Naive B cell (primary cell): ENCODE results near the gene RNF180. TPM values are rescaled to one million over a fixed set of nuclear protein-coding genes. Genes with fewer than 3 reads are reported as not detected.

Experiments used
- ATAC-seq, 2 donors: fragments of 150-1000 bp; cut with Tn5 transposase; 2 replicates each; pipeline ENCODE4 v1.10.0; 2021; ENCODE audit warnings: low read depth in 2 of 2, mild to moderate bottlenecking in 2 of 2, moderate library complexity in 2 of 2
- DNase-seq: peaks from one replicate; pipeline ENCODE4 v3.0.0; 2022
- H3K27ac Mint-ChIP-seq, 6 donors: one replicate each; pipeline ENCODE4 v1.8.0; 2020 to 2022; ENCODE audit warnings: mild to moderate bottlenecking in 6 of 6, mixed read lengths in 6 of 6, moderate library complexity in 5 of 6, inconsistent platforms in 2 of 6
- H3K27me3 Mint-ChIP-seq, 3 donors: one replicate each; pipeline ENCODE4 v1.8.0; 2021 to 2022; ENCODE audit warnings: mixed read lengths in 3 of 3, mild to moderate bottlenecking in 1 of 3
- H3K36me3 Mint-ChIP-seq, 2 donors: one replicate each; pipeline ENCODE4 v1.8.0; 2020 to 2022; ENCODE audit warnings: mixed read lengths in 2 of 2, inconsistent platforms in 1 of 2, mild to moderate bottlenecking in 1 of 2
- H3K4me1 Mint-ChIP-seq, 3 donors: one replicate each; pipeline ENCODE4 v1.8.0; 2020 to 2022; ENCODE audit warnings: mixed read lengths in 3 of 3, inconsistent platforms in 1 of 3, mild to moderate bottlenecking in 1 of 3, moderate library complexity in 1 of 3
- H3K4me3 Mint-ChIP-seq, 8 donors: one replicate each; pipeline ENCODE4 v1.8.0; 2020 to 2022; ENCODE audit warnings: mild to moderate bottlenecking in 8 of 8, mixed read lengths in 8 of 8, moderate library complexity in 8 of 8, inconsistent platforms in 2 of 8
- H3K9me3 Mint-ChIP-seq, 7 donors: one replicate each; pipeline ENCODE4 v1.8.0; 2020 to 2022; ENCODE audit warnings: mixed read lengths in 7 of 7, mild to moderate bottlenecking in 5 of 7, inconsistent platforms in 2 of 7, moderate library complexity in 1 of 7
- polyA plus RNA-seq, 6 donors: library from polyadenylated mRNA; unstranded; fragments of 300-500 nt; fragmentation: Illumina TruSeq; gene quantifications; one replicate each; pipeline ENCODE4 v1.2.3, GENCODE V29; 2021; ENCODE audit warnings: low read depth in 6 of 6

RNF180 gene
- polyA plus RNA-seq, 6 donors from 2014 or later = not detected

DNA sequence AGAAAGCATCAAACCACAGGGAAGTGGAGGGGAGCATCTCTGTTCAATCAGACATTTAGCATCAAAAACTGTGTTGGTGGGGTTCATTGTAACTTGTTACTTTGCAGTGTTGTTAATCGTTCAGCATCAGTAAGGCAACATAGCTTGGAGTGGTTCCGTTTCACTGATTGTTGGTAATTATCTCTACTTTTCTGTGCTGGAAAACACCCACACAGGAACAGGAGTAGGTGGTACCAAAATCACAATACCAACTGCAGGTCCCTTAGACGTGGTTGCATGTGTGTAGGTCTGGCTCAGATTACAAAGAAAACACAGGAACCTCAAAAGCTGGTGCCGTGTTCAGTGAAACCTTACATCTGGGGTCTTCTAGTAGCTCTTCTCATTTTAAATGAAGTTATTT lies 146.8 kb downstream of the RNF180 start:
- Mint-ChIP-seq H3K4me3 (no peak overlapping the region), H3K9me3 (peaks cover 0 to 4% (median 0%) of the 10 kb centered on the region in 7 donors), H3K27me3 (no peaks in the 10 kb centered on the region), H3K36me3 (no peaks in the 10 kb centered on the region), H3K4me1 (no peaks in the 10 kb centered on the region), H3K27ac (no peak overlapping the region)
- ATAC-seq (no peak), DNase-seq (no peak)

DNA sequence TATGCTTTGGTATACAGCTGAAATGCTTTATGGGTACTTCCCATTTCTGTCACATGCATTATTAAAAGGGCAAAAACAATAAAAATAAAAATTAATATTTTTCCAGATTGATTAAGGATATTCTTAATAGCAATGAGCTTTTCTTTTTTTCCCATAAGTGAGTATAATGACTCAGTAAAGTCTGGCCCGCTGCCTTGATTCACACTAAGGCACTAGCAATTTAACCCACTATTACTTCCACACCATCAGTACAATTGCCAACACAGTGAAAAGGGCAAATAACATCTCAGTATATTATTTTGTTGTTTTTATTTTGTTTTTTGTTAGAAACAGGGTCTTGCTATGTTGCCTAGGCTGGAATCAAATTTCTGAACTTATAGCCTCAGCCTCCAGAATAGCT lies 150.1 kb downstream of the RNF180 start:
- no peak for DNase-seq
- Mint-ChIP-seq H3K4me3 (no peak overlapping the region), H3K9me3 (peaks cover 0 to 4% (median 0%) of the 10 kb centered on the region in 7 donors), H3K27me3 (no peaks in the 10 kb centered on the region), H3K36me3 (no peaks in the 10 kb centered on the region), H3K27ac (no peak overlapping the region), H3K4me1 (no peaks in the 10 kb centered on the region)
- ATAC-seq = no peak

DNA sequence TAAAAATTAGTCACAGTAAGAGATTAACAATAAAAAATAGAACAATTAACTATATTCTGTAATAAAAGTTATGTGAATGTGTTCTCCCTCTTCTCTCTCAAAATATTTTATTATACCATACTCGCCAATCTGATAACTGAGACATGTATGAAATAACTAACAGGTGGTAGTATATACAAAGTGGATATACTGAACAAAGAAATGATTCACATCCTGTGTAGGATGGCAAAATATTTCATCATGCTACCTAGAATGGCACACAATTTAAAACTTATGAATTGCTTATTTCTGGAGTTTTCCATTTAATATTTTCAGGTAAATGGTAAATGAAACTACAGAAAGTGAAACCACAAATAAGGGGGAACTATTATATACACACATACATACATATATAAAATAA lies 152.5 kb downstream of the RNF180 start:
- no peaks in the 10 kb centered on the region for H3K27me3 Mint-ChIP-seq
- no peak overlapping the region for H3K27ac Mint-ChIP-seq
- no peak for DNase-seq
- H3K4me1 Mint-ChIP-seq = no peaks in the 10 kb centered on the region
- no peak overlapping the region for H3K4me3 Mint-ChIP-seq
- ATAC-seq = no peak
- no peaks in the 10 kb centered on the region for H3K36me3 Mint-ChIP-seq
- H3K9me3 Mint-ChIP-seq = peaks cover 0 to 4% (median 0%) of the 10 kb centered on the region in 7 donors

DNA sequence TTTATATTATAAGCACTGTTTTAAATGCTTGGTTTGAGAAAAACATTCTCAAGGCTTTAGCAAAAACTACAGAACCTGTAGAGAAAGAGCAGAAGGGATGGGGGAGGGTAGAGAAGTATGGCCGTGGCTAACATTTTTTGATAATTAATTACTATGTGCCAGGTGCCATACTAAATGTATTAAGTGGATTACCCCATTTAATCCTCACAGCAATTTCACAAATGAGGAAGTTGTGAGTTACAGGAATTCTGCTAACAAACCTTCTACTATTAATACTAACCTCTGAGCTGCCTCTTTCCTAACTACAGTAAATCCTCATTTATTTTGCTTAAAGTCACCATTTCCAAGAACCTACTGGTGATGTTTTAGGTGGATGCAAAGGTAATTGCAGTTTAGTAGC lies 157.9 kb downstream of the RNF180 start:
- Mint-ChIP-seq H3K9me3 (peaks cover 2 to 8% (median 2%) of the 10 kb centered on the region in 7 donors), H3K4me3 (no peak overlapping the region), H3K27me3 (no peaks in the 10 kb centered on the region), H3K4me1 (no peaks in the 10 kb centered on the region), H3K27ac (no peak overlapping the region), H3K36me3 (no peaks in the 10 kb centered on the region)
- DNase-seq = no peak
- ATAC-seq = no peak

DNA sequence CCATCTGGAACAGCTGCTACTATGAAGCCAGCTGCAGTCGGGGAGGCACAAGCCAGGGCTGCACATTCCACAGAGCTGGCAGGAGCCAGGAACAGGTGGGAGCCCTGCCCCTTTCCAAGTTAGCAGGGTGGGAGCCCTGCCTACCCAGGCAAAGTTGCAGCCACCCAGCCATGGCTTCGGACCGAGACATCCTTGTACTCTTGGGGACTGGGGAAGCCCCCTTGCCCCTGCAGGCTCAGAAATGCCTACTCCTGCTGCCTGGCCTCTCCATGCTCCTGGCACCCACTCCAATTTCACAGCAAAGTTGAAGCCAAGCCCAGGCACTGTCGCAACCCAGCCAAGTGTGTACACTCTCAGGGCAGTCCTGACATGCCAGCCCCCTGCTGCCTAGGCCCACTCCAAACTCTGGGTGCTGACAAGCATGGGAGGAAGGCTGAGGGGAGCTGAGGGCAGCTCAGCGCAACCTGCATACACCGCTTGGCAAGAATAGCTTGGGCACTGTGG lies 165.1 kb downstream of the RNF180 start:
- Mint-ChIP-seq H3K36me3 (no peaks in the 10 kb centered on the region), H3K9me3 (peaks cover 3 to 10% (median 6%) of the 10 kb centered on the region in 7 donors), H3K4me1 (no peaks in the 10 kb centered on the region), H3K4me3 (no peak overlapping the region), H3K27me3 (no peaks in the 10 kb centered on the region), H3K27ac (no peak overlapping the region)
- DNase-seq (no peak), ATAC-seq (no peak)

DNA sequence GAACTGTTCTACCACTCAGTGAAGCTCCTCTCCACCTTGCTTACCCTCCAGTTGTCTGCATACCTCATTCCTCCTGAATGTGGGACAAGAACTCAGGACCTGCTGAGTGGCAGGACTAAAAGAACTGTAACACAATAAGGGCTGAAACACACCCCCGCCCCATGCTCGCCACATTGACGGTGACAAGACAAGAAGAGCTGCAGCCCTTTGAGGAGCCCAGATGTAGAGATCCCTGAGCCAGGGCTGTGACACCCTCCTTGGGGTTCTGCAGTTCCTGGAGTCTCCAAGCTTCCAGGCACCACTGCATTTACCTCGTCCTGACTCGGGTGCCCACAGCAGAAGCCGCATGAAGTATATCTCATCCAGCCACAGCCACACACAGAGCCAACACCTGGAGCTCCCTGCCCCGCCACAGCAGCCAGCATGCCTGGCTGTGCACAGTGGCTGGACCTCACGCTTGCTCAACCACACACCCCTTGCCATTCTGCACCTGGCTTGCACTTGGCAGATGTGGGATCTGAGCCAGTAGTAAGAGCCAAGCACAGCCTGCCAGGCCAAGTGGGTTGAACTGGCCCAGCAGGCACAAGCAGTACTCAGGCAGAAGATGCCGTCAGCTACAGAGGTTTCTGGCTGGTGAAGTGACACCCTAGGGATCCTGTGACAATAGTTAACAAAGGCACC lies 166.1 kb downstream of the RNF180 start:
- H3K27me3 Mint-ChIP-seq = no peaks in the 10 kb centered on the region
- no peaks in the 10 kb centered on the region for H3K36me3 Mint-ChIP-seq
- H3K4me1 Mint-ChIP-seq = no peaks in the 10 kb centered on the region
- H3K27ac Mint-ChIP-seq = no peak overlapping the region
- no peak for ATAC-seq
- no peak overlapping the region for H3K4me3 Mint-ChIP-seq
- peaks cover 2 to 8% (median 6%) of the 10 kb centered on the region in 7 donors for H3K9me3 Mint-ChIP-seq
- DNase-seq = no peak

DNA sequence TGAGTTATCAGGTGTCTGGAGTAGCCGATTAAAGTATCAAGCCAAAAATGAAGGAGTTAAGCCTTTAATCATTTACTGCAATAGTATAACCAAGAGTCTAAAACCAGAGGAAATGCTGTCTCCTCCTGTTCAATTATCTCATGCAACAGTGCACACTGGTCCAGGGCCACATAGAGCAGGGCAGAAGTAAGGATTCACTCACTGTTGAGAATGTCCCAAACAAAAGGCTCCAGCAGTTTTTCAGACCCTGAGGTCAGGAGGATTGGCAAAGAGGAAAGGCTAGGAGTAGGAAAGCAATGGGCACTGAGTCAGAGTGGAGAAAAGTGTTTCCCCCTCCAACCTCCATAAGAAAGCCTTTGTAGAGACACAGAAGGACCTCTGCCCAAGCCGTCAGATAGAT lies 168.2 kb downstream of the RNF180 start:
- no peak for ATAC-seq
- no peaks in the 10 kb centered on the region for H3K36me3 Mint-ChIP-seq
- H3K9me3 Mint-ChIP-seq = peaks cover 0 to 8% (median 2%) of the 10 kb centered on the region in 7 donors
- H3K4me1 Mint-ChIP-seq = no peaks in the 10 kb centered on the region
- no peaks in the 10 kb centered on the region for H3K27me3 Mint-ChIP-seq
- no peak for DNase-seq
- peak overlapping the region in 1 of 8 donors; percentile 7 for H3K4me3 Mint-ChIP-seq
- no peak overlapping the region for H3K27ac Mint-ChIP-seq

DNA sequence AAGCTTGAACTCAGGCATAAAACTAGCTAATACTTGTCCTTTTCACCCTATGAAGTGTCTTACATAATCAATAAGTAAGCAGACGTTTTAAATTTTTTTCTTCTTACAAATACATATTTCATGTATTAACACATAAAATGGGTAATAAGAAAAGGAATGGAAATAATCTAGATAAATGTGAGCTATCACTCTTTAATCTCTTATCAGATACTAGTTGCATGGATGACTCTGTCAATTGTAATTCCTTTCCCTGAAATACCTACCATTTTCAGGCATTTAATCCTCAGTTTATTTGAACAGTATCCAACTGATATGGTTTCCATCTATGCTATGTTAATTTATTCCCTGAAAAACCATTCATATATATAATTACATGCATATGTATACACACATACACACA lies 174.1 kb downstream of the RNF180 start:
- ATAC-seq (no peak), DNase-seq (no peak)
- Mint-ChIP-seq H3K27me3 (no peaks in the 10 kb centered on the region), H3K4me1 (no peaks in the 10 kb centered on the region), H3K27ac (no peak overlapping the region), H3K9me3 (peaks cover 0 to 17% (median 3%) of the 10 kb centered on the region in 7 donors), H3K4me3 (no peak overlapping the region), H3K36me3 (no peaks in the 10 kb centered on the region)

DNA sequence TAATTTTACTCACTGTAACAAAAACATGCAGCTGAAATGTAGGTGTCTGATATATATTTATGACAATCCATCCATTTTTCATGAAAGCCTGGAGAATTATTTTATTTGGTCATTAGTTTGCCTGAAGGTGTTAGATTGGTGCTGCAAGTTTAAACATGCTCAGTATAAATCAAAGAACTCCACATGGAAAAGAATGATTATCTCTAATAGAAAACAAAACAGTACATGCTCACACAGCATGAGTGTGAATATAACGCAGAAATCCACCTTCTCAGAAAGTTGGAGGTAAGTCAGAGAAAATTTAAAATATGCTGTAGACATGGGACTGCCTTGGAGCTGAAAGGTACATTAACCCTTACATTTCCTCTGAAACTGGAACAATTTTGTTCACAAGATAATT lies 174.7 kb downstream of the RNF180 start:
- peaks cover 0 to 22% (median 3%) of the 10 kb centered on the region in 7 donors for H3K9me3 Mint-ChIP-seq
- H3K27me3 Mint-ChIP-seq = no peaks in the 10 kb centered on the region
- DNase-seq (no peak), ATAC-seq (no peak)
- no peak overlapping the region for H3K4me3 Mint-ChIP-seq
- H3K27ac Mint-ChIP-seq = no peak overlapping the region
- H3K36me3 Mint-ChIP-seq = no peaks in the 10 kb centered on the region
- no peaks in the 10 kb centered on the region for H3K4me1 Mint-ChIP-seq

DNA sequence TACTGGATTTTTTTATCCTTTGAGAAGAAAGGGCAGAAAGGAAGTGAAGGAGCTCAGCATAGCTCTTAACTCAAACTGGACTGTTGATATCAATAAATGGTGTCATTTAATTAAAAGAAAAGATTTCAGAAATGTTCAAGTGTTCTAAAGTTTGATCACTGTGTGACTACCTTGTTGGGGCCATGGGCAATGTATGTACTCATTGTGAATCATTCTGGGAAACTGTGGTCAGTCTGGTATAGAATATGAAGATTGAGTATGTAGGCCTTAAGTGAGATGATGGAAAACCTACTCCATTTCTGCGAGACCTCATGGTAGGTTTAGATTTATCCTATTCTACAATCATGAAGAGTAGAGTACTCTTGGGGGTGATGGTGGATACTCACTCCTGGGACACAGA lies 175.7 kb downstream of the RNF180 start:
- Mint-ChIP-seq H3K27me3 (no peaks in the 10 kb centered on the region), H3K4me3 (no peak overlapping the region), H3K36me3 (no peaks in the 10 kb centered on the region), H3K27ac (no peak overlapping the region), H3K4me1 (no peaks in the 10 kb centered on the region), H3K9me3 (peaks cover 0 to 24% (median 3%) of the 10 kb centered on the region in 7 donors)
- DNase-seq (no peak), ATAC-seq (no peak)

DNA sequence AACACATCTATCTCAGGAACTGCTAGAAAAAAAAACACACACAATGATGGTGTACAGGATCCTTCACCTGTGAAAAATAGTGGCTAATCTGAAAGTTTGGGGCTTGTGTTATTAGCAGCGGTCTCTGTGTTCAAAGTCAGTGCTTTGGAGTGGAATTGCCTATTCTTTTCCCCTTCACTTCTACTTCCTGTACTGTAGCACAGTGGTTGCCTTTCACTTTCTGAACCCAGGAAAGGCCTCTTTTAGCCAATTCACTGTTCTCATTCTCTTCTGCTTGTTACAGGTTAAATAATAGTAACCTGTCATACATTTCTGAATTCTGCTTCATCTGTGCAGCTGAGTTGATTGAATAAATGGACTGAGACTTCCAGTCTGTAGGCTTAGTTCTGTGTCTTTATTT lies 178.9 kb downstream of the RNF180 start:
- Mint-ChIP-seq H3K4me1 (no peaks in the 10 kb centered on the region), H3K36me3 (no peaks in the 10 kb centered on the region), H3K27ac (no peak overlapping the region), H3K4me3 (no peak overlapping the region), H3K9me3 (peaks cover 0 to 24% (median 4%) of the 10 kb centered on the region in 7 donors), H3K27me3 (no peaks in the 10 kb centered on the region)
- DNase-seq = no peak
- ATAC-seq = no peak

DNA sequence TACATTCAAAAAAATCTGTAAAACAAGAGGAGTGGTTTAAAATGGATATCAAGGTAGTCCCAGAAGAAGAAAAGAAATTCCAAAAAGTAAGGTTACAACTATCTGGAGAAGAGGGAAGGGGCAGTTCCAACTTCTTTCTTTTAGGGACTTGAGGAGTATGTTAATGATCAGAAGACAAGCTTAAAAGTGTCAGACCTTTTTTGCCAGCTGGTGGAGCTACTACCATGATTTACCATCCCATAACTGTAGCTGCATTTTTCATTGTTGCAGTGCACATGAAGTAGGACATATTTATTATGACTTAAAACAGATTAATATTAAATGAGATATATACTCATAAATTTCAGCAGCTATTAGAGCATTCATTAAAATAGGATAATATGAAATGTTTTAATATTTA lies 181.7 kb downstream of the RNF180 start:
- H3K4me1 Mint-ChIP-seq = no peaks in the 10 kb centered on the region
- H3K9me3 Mint-ChIP-seq = peaks cover 0 to 30% (median 2%) of the 10 kb centered on the region in 7 donors
- H3K27me3 Mint-ChIP-seq = no peaks in the 10 kb centered on the region
- no peak for DNase-seq
- H3K4me3 Mint-ChIP-seq = no peak overlapping the region
- no peak for ATAC-seq
- no peak overlapping the region for H3K27ac Mint-ChIP-seq
- H3K36me3 Mint-ChIP-seq = no peaks in the 10 kb centered on the region

DNA sequence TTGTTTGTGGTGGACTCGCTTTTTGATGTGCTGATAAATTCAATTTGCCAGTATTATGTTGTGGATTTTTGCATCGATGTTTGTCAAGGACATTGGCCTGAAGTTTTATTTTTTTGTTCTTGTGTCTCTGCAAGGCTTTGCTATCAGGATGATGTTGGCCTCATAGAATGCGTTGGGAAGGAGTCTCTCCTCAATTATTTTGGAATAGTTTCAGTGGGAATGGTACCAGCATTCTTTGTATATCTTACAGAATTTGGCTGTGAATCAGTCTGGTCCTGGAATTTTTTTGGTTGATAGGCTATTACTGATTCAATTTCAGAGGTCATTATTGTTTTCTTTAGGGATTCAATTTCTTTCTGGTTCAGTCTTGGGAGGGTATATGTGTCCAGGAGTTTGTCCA lies 198.8 kb downstream of the RNF180 start:
- H3K27me3 Mint-ChIP-seq = no peaks in the 10 kb centered on the region

DNA sequence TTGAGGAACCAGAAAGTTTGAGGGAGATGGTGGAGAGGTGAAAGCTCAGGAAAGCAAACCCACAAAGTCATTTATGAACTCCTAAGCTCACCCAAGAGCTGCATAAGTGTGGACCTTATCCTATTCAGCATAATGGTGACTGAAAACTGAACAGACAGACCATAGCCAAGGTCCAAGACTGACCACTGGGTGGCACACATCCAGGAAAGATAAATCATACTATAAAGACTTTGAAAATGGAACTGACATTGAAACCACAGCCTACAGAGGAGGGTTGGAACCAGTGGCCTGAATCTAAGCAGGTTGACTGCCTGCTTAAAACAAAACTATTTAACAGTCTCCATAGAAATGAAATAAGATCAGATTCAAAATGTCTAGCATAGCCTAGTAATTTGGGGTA lies 219.1 kb downstream of the RNF180 start:
- H3K36me3 Mint-ChIP-seq = no peaks in the 10 kb centered on the region

More for the DNA sequence above, 198.8 kb downstream of the RNF180 start:
- no peak overlapping the region for H3K27ac Mint-ChIP-seq
- peaks cover 6 to 29% (median 13%) of the 10 kb centered on the region in 7 donors for H3K9me3 Mint-ChIP-seq
- no peaks in the 10 kb centered on the region for H3K36me3 Mint-ChIP-seq
- no peak for ATAC-seq
- no peak for DNase-seq
- H3K4me3 Mint-ChIP-seq = no peak overlapping the region
- H3K4me1 Mint-ChIP-seq = no peaks in the 10 kb centered on the region

More for the DNA sequence above, 219.1 kb downstream of the RNF180 start:
- DNase-seq (no peak), ATAC-seq (no peak)
- Mint-ChIP-seq H3K27ac (peak overlapping the region in 1 of 6 donors; percentile 3), H3K27me3 (no peaks in the 10 kb centered on the region), H3K4me3 (no peak overlapping the region), H3K4me1 (no peaks in the 10 kb centered on the region), H3K9me3 (peaks cover 0 to 6% (median 0%) of the 10 kb centered on the region in 7 donors)
